SK-N-SH treated with all-trans-retinoic acid at 6 μM for 48 hours (cell line): ENCODE data around the gene MED27.
A peak's percentile ranks its signal among the peaks of the same experiment; 100 is the strongest.

Experiments
- ATAC-seq: fragments of 200-7000 bp; cut with Tn5 transposase; 3 replicates; pipeline ENCODE4 v1.9.1; 2020; ENCODE audit warnings: mild to moderate bottlenecking, moderate library complexity
- ARNTL ChIP-seq: fragments of 450-650 bp; formaldehyde crosslinking; IDR thresholded peaks from 2 replicates; pipeline ENCODE4 v1.5.0; 2020; ENCODE audit warnings: low read depth, mild to moderate bottlenecking, moderate library complexity, borderline replicate concordance
- BACH2 ChIP-seq: fragments of 250-450 bp; sonication (Bioruptor Pico); IDR thresholded peaks from 2 replicates; pipeline ENCODE4 v1.9.0; 2021; ENCODE audit warnings: mild to moderate bottlenecking, borderline replicate concordance
- CSDC2 ChIP-seq: fragments of 250-450 bp; sonication (Bioruptor Pico); IDR thresholded peaks from 2 replicates; pipeline ENCODE4 v1.5.0; 2020; ENCODE audit warnings: mild to moderate bottlenecking, moderate library complexity
- ESRRG ChIP-seq: fragments of 250-450 bp; sonication (Bioruptor Pico); IDR thresholded peaks from 2 replicates; pipeline ENCODE4 v1.6.1; 2021; ENCODE audit warnings: mild to moderate bottlenecking
- ISL1 ChIP-seq: fragments of 250-450 bp; sonication (Bioruptor Pico); IDR thresholded peaks from 2 replicates; pipeline ENCODE4 v2.1.2; 2022; ENCODE audit warnings: mild to moderate bottlenecking, moderate library complexity
- OSR1 ChIP-seq: fragments of 250-450 bp; sonication (Bioruptor Pico); IDR thresholded peaks from 2 replicates; pipeline ENCODE4 v1.8.0; 2022; ENCODE audit warnings: moderate library complexity, mild to moderate bottlenecking, inconsistent platforms
- PPARA ChIP-seq: fragments of 250-450 bp; sonication (Bioruptor Pico); IDR thresholded peaks from 2 replicates; pipeline ENCODE4 v1.5.0; 2020; ENCODE audit warnings: mild to moderate bottlenecking, borderline replicate concordance
- RARB ChIP-seq: fragments of 250-450 bp; sonication (Bioruptor Pico); IDR thresholded peaks from 2 replicates; pipeline ENCODE4 v1.8.0; 2021; ENCODE audit warnings: mild to moderate bottlenecking, moderate library complexity
- SNAI2 ChIP-seq: fragments of 250-450 bp; sonication (Bioruptor Pico); IDR thresholded peaks from 2 replicates; pipeline ENCODE4 v1.5.0; 2020; ENCODE audit warnings: mild to moderate bottlenecking, moderate library complexity
- TOX ChIP-seq: fragments of 250-450 bp; sonication (Bioruptor Pico); IDR thresholded peaks from 2 replicates; pipeline ENCODE4 v1.8.0; 2021; ENCODE audit warnings: mild to moderate bottlenecking, moderate library complexity, borderline replicate concordance
- ZC3H10 ChIP-seq: fragments of 250-450 bp; sonication (Bioruptor Pico); IDR thresholded peaks from 2 replicates; pipeline ENCODE4 v1.5.1; 2021; ENCODE audit warnings: mild to moderate bottlenecking, moderate library complexity
- ZFP3 ChIP-seq: fragments of 250-450 bp; sonication (Bioruptor Pico); IDR thresholded peaks from 2 replicates; pipeline ENCODE4 v1.5.0; 2020; ENCODE audit warnings: mild to moderate bottlenecking, moderate library complexity
- ZNF565 ChIP-seq: fragments of 450-650 bp; formaldehyde crosslinking; conservative IDR thresholded peaks from 2 replicates; pipeline ENCODE4 v1.5.0; 2020; ENCODE audit warnings: low read depth, mild to moderate bottlenecking, moderate library complexity
- ZNF70 ChIP-seq: fragments of 450-650 bp; formaldehyde crosslinking; IDR thresholded peaks from 2 replicates; pipeline ENCODE4 v1.5.0; 2020; ENCODE audit warnings: mild to moderate bottlenecking, moderate library complexity
- ZNF8 ChIP-seq: fragments of 450-650 bp; formaldehyde crosslinking; IDR thresholded peaks from 2 replicates; pipeline ENCODE4 v1.5.0; 2020; ENCODE audit warnings: mild to moderate bottlenecking, moderate library complexity
- TF ChIP-seq, protein P1 (sequence below): fragments of 250-450 bp; sonication (Bioruptor Pico); IDR thresholded peaks from 2 replicates; pipeline ENCODE4 v1.8.0; 2021; ENCODE audit warnings: low read depth, mild to moderate bottlenecking, moderate library complexity, borderline replicate concordance
- TF ChIP-seq, protein P2 (sequence below): fragments of 250-450 bp; sonication (Bioruptor Pico); IDR thresholded peaks from 2 replicates; pipeline ENCODE4 v1.5.1; 2021; ENCODE audit warnings: mild to moderate bottlenecking, moderate library complexity
- TF ChIP-seq, protein P3 (sequence below): fragments of 250-450 bp; sonication (Bioruptor Pico); IDR thresholded peaks from 2 replicates; pipeline ENCODE4 v1.5.0; 2020; ENCODE audit warnings: mild to moderate bottlenecking, moderate library complexity
- TF ChIP-seq, protein P4 (sequence below): fragments of 250-450 bp; sonication (Bioruptor Pico); IDR thresholded peaks from 2 replicates; pipeline ENCODE4 v1.5.1; 2020; ENCODE audit warnings: low read depth, mild to moderate bottlenecking, moderate library complexity
- TF ChIP-seq, protein P5 (sequence below): fragments of 250-450 bp; sonication (Bioruptor Pico); IDR thresholded peaks from 2 replicates; pipeline ENCODE4 v1.8.0; 2020; ENCODE audit warnings: mild to moderate bottlenecking, moderate library complexity, borderline replicate concordance

MED27 gene

DNA sequence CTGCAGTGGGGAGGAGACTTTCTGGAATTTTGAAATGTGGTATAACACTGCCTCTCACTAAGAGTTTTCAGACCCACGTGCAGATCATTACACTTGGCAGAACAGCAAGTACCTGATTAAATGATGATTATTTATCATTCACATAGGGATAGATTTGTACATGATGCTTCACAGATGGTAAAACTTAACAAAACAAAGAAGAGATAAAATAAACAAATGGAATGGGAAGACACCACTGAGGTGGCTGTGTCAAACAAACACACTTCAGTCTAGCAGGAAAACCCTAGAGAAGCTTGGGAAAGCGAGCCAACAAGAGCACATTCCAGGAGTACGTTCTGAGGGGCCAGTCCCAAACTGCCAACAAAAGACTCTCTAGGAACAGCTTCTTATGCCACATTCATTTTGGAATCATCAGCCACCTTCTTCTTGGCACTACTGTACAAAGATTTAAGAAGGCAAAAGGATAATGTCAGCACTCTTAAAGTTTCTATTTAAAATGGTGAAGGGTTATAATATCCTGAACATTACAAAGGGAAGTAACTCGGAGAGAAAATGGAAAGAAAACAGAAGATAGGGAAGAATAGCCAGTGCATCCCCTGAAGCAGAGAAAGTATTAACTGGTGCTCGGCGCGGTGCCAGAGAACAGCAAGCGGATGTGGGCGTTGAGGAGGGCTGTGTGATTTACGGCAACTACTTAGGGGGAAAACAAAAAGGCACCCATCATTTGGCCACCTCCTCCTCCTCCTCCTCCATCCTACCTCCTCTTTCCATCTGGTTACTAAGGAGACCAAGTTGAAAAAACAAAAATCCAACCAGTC lies 1.6 kb downstream of the MED27 start:
- TF ChIP-seq, protein P1, sequence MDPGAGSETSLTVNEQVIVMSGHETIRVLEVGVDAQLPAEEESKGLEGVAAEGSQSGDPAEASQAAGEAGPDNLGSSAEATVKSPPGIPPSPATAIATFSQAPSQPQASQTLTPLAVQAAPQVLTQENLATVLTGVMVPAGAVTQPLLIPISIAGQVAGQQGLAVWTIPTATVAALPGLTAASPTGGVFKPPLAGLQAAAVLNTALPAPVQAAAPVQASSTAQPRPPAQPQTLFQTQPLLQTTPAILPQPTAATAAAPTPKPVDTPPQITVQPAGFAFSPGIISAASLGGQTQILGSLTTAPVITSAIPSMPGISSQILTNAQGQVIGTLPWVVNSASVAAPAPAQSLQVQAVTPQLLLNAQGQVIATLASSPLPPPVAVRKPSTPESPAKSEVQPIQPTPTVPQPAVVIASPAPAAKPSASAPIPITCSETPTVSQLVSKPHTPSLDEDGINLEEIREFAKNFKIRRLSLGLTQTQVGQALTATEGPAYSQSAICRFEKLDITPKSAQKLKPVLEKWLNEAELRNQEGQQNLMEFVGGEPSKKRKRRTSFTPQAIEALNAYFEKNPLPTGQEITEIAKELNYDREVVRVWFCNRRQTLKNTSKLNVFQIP (CRISPR knock-in tag) = no peak
- TF ChIP-seq ISL1 (CRISPR knock-in tag) = no peak
- no peak for TF ChIP-seq BACH2
- no peak for TF ChIP-seq OSR1
- no peak for TF ChIP-seq ARNTL
- TF ChIP-seq CSDC2 (CRISPR knock-in tag) = no peak
- TF ChIP-seq, all 23 proteins: peak for 0
- ATAC-seq = peak; percentile 40

DNA sequence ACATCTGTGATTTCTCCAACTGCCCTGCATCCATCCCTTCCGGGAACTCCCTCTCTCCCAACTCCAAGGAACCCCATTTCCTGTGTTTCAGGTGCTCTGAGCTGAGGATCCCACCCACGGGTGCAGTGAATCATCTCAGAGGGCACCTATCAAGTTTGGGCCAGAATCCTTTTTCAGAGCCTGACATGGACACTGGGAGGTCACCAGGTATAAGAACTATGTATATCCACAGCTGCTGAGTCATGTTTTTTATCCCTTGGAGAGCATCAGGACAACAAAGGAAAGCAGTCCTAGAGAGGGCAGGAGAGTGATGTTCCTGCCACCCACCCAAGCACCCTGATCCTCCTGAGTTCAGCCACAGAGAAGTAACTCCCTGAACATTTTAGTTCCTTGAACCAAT lies 3.8 kb downstream of the MED27 start:
- no peak for ATAC-seq
- TF ChIP-seq OSR1 (no peak), RARB (CRISPR knock-in tag) (no peak)

DNA sequence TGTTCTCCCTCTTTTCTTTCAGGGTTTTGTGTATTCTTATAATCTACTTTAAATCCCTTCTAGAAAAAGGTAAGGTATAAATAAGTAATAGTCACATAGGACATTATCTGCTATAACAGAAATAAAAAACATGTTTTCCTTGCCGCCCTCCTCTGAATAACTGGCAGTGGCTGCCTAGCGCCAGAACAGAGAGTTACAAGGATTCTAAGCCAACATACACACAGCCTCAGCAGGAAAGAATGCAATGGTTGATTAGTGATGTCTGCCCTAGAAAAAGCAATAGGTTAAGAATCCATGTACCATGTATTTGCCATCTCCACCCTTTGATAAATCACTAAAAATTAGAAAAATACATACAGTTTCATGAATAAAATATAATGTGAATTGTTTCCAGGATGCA lies 4.9 kb downstream of the MED27 start:
- TF ChIP-seq SNAI2 (CRISPR knock-in tag) = no peak
- no peak for ATAC-seq

DNA sequence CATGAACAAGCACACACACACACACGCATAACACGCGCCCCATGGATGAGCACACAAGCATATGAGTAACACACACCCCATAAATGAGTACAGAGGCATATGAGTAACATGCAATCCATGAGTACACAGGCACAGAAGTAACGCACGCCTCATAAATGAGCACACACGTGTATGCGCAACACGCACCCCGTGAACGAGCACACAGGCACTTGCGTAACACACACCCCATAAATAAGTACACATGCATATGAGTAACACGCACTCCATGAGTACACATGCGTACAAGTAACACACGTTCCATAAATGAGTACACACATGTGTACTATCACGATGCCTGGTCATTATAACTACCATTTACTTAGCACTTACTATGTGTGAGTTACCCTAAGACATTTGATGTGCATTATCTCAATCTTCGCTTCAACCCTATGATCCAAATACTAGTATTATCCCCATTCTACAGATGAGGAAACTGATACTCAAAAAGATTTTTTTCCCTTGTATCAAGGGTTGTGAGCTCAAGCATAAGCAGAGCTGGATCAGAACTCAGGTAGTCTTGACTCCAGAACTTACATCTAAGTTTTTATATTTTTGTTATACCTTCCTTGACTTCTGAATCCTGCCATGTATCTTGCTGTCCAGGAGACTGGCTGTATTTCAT lies 7.7 kb downstream of the MED27 start:
- TF ChIP-seq, protein P2, sequence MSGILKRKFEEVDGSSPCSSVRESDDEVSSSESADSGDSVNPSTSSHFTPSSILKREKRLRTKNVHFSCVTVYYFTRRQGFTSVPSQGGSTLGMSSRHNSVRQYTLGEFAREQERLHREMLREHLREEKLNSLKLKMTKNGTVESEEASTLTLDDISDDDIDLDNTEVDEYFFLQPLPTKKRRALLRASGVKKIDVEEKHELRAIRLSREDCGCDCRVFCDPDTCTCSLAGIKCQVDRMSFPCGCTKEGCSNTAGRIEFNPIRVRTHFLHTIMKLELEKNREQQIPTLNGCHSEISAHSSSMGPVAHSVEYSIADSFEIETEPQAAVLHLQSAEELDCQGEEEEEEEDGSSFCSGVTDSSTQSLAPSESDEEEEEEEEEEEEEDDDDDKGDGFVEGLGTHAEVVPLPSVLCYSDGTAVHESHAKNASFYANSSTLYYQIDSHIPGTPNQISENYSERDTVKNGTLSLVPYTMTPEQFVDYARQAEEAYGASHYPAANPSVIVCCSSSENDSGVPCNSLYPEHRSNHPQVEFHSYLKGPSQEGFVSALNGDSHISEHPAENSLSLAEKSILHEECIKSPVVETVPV (CRISPR knock-in tag) = no peak
- TF ChIP-seq ZNF565 (CRISPR knock-in tag) = no peak
- TF ChIP-seq, protein P3, sequence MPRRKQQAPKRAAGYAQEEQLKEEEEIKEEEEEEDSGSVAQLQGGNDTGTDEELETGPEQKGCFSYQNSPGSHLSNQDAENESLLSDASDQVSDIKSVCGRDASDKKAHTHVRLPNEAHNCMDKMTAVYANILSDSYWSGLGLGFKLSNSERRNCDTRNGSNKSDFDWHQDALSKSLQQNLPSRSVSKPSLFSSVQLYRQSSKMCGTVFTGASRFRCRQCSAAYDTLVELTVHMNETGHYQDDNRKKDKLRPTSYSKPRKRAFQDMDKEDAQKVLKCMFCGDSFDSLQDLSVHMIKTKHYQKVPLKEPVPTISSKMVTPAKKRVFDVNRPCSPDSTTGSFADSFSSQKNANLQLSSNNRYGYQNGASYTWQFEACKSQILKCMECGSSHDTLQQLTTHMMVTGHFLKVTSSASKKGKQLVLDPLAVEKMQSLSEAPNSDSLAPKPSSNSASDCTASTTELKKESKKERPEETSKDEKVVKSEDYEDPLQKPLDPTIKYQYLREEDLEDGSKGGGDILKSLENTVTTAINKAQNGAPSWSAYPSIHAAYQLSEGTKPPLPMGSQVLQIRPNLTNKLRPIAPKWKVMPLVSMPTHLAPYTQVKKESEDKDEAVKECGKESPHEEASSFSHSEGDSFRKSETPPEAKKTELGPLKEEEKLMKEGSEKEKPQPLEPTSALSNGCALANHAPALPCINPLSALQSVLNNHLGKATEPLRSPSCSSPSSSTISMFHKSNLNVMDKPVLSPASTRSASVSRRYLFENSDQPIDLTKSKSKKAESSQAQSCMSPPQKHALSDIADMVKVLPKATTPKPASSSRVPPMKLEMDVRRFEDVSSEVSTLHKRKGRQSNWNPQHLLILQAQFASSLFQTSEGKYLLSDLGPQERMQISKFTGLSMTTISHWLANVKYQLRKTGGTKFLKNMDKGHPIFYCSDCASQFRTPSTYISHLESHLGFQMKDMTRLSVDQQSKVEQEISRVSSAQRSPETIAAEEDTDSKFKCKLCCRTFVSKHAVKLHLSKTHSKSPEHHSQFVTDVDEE = no peak
- no peak for TF ChIP-seq ZNF8 (CRISPR knock-in tag)
- no peak for TF ChIP-seq OSR1
- TF ChIP-seq, protein P1 (CRISPR knock-in tag) = no peak
- TF ChIP-seq ZFP3 (CRISPR knock-in tag) = no peak
- TF ChIP-seq PPARA = no peak
- TF ChIP-seq, protein P4, sequence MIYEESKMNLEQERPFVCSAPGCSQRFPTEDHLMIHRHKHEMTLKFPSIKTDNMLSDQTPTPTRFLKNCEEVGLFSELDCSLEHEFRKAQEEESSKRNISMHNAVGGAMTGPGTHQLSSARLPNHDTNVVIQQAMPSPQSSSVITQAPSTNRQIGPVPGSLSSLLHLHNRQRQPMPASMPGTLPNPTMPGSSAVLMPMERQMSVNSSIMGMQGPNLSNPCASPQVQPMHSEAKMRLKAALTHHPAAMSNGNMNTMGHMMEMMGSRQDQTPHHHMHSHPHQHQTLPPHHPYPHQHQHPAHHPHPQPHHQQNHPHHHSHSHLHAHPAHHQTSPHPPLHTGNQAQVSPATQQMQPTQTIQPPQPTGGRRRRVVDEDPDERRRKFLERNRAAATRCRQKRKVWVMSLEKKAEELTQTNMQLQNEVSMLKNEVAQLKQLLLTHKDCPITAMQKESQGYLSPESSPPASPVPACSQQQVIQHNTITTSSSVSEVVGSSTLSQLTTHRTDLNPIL (CRISPR knock-in tag) = no peak
- TF ChIP-seq RARB (CRISPR knock-in tag) = no peak
- TF ChIP-seq ZC3H10 (CRISPR knock-in tag) = no peak
- TF ChIP-seq ESRRG (CRISPR knock-in tag) = no peak
- no peak for TF ChIP-seq SNAI2 (CRISPR knock-in tag)
- no peak for TF ChIP-seq TOX
- no peak for TF ChIP-seq ARNTL
- TF ChIP-seq CSDC2 (CRISPR knock-in tag) = no peak
- no peak for TF ChIP-seq BACH2
- TF ChIP-seq ZNF70 (CRISPR knock-in tag) = no peak
- TF ChIP-seq ISL1 (CRISPR knock-in tag) = no peak
- TF ChIP-seq, protein P5, sequence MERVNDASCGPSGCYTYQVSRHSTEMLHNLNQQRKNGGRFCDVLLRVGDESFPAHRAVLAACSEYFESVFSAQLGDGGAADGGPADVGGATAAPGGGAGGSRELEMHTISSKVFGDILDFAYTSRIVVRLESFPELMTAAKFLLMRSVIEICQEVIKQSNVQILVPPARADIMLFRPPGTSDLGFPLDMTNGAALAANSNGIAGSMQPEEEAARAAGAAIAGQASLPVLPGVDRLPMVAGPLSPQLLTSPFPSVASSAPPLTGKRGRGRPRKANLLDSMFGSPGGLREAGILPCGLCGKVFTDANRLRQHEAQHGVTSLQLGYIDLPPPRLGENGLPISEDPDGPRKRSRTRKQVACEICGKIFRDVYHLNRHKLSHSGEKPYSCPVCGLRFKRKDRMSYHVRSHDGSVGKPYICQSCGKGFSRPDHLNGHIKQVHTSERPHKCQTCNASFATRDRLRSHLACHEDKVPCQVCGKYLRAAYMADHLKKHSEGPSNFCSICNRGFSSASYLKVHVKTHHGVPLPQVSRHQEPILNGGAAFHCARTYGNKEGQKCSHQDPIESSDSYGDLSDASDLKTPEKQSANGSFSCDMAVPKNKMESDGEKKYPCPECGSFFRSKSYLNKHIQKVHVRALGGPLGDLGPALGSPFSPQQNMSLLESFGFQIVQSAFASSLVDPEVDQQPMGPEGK (CRISPR knock-in tag) = no peak
- ATAC-seq = no peak
